Prostate gland (tissue), 2 donors: ENCODE data around the gene ARHGEF4. TPM values are rescaled to one million over a fixed set of nuclear protein-coding genes. Genes with fewer than 3 reads are reported as not detected.

Source experiments
- DNase-seq: peaks from one replicate; pipeline ENCODE4 v3.0.0-alpha.2; 2019; ENCODE audit warnings: low spot score
- H3K27ac ChIP-seq, 2 donors: fragments of 200-600 bp; sonication (generic); 2 replicates each; pipeline ENCODE4 v1.5.1; 2017 to 2019
- H3K27me3 ChIP-seq: fragments of 200-600 bp; sonication (generic); replicated peaks from 2 replicates; pipeline ENCODE4 v1.5.1; 2019; ENCODE audit not compliant: insufficient read depth
- H3K36me3 ChIP-seq, 2 donors: fragments of 200-600 bp; sonication (generic); 1 replicate in 1 of 2; 2 replicates in 1 of 2; pipeline versions ENCODE4 v1.5.1 to v1.8.1; 2017 to 2019
- H3K4me1 ChIP-seq: fragments of 200-600 bp; sonication (generic); replicated peaks from 2 replicates; pipeline ENCODE4 v1.5.1; 2019
- H3K4me3 ChIP-seq, 2 donors: fragments of 200-600 bp; sonication (generic); 2 replicates each; pipeline ENCODE4 v1.5.1; 2017 to 2019
- H3K9me3 ChIP-seq: fragments of 200-600 bp; sonication (generic); 2 replicates; pipeline ENCODE4 v1.5.1; 2017
- CTCF ChIP-seq, 4 experiments: fragments of 200-600 bp in 2 of 4; fragments of 450-650 bp in 2 of 4; sonication (generic) in 2 of 4; IDR thresholded peaks; 1 replicate in 3 of 4; 2 replicates in 1 of 4; pipeline ENCODE4 v1.5.1; 2016 to 2019; ENCODE audit warnings: antibody characterized with exemption in 4 of 4, mild to moderate bottlenecking in 2 of 4, moderate library complexity in 2 of 4
- POLR2A ChIP-seq: fragments of 450-650 bp; IDR thresholded peaks from one replicate; pipeline ENCODE4 v1.6.1; 2016; ENCODE audit warnings: antibody characterized with exemption, mild to moderate bottlenecking
- POLR2AphosphoS5 ChIP-seq: sonication (generic); formaldehyde crosslinking; IDR thresholded peaks from one replicate; pipeline ENCODE4 v1.6.1; 2017; ENCODE audit warnings: antibody characterized with exemption
- WGBS: methylation state at CpG from one replicate; pipeline ENCODE4 v1.1.5; 2018; 5-methylcytosine and 5-hydroxymethylcytosine counted together
- intact Hi-C: fragments of 100-400 bp; cut with DNase I; formaldehyde crosslinking; loops from one replicate; pipeline ENCODE4 v1.14.2; 2022
- total RNA-seq, 2 donors: library from RNA; depleted of rRNA; stranded (reverse); fragments of >200 nt; gene quantifications; one replicate each; pipeline ENCODE4 v1.1.0, GENCODE V29; 2016

Gene ARHGEF4
- 10 to 100 TPM in 1 of 2 donors, 1 to 10 TPM in 1; 9.6 to 56.0 TPM for total RNA-seq

GRCh38 chr2:130836501-130837174 lies at the start of gene ARHGEF4:
ARHGEF4 (plus strand) TSS chr2:130836914; CDS start chr2:130836954, 40 bp downstream.
- Histone ChIP-seq H3K4me3 (peak within 1 kb of the TSS; percentile 28 to 36), H3K27me3 (no peaks in the 10 kb centered on the region), H3K27ac (peak within 1 kb of the TSS in 1 of 2 donors; percentile 11), H3K9me3 (no peaks in the 10 kb centered on the region), H3K36me3 (no peaks in the 10 kb centered on the region), H3K4me1 (no peaks in the 10 kb centered on the region)
- intact Hi-C loops, result no loop called here
- 6% methylated on average over 49 of the region's 70 CpGs for WGBS
- TF ChIP-seq CTCF (IDR thresholded peaks at IDR 0.05) (no peak), POLR2A (no peak), POLR2AphosphoS5 (no peak)
- DNase-seq, result peak; percentile 42

GRCh38 chr2:130787841-130788240 lies 48.9 kb upstream of the ARHGEF4 start:
- Histone ChIP-seq H3K27ac (no peak overlapping the region), H3K4me1 (no peaks in the 10 kb centered on the region), H3K9me3 (no peaks in the 10 kb centered on the region), H3K4me3 (no peak overlapping the region), H3K27me3 (no peaks in the 10 kb centered on the region), H3K36me3 (no peaks in the 10 kb centered on the region)
- DNase-seq, result no peak
- TF ChIP-seq POLR2A, result no peak
- no peak for TF ChIP-seq POLR2AphosphoS5
- TF ChIP-seq CTCF (IDR thresholded peaks at IDR 0.05), result no peak
- 83% methylated on average over 17 of the region's 17 CpGs for WGBS
- intact Hi-C loops, result no loop called here

- Histone ChIP-seq H3K27me3 (no peaks in the 10 kb centered on the region), H3K4me1 (no peaks in the 10 kb centered on the region), H3K9me3 (no peaks in the 10 kb centered on the region), H3K27ac (no peak overlapping the region), H3K36me3 (no peaks in the 10 kb centered on the region), H3K4me3 (no peak overlapping the region)
- TF ChIP-seq CTCF (IDR thresholded peaks at IDR 0.05) (no peak), POLR2AphosphoS5 (no peak), POLR2A (no peak)
- intact Hi-C loops, result loop anchor here (10.0 kb wide), 1 partner anchor 304 kb away; the partner anchor contains the start of gene FAM168B
- no peak for DNase-seq
- WGBS, result 68% methylated on average over 2 of the region's 2 CpGs
Measured at GRCh38 chr2:130790312-130790711, 46.4 kb upstream of the ARHGEF4 start.

GRCh38 chr2:130790804-130791616 lies 45.7 kb upstream of the ARHGEF4 start:
- intact Hi-C loops, result loop anchor here (10.0 kb wide), 1 partner anchor 304 kb away; the partner anchor contains the start of gene FAM168B
- Histone ChIP-seq H3K9me3 (no peaks in the 10 kb centered on the region), H3K4me3 (no peak overlapping the region), H3K27me3 (no peaks in the 10 kb centered on the region), H3K27ac (no peak overlapping the region), H3K4me1 (no peaks in the 10 kb centered on the region), H3K36me3 (no peaks in the 10 kb centered on the region)
- no peak for DNase-seq
- WGBS, result 80% methylated on average over 9 of the region's 9 CpGs
- TF ChIP-seq POLR2A, result no peak
- no peak for TF ChIP-seq POLR2AphosphoS5
- no peak for TF ChIP-seq CTCF (IDR thresholded peaks at IDR 0.05)
